HCT116 (cell line): Measurements from ENCODE around the gene SNRPA. TPM values are rescaled to one million over a fixed set of nuclear protein-coding genes. Genes with fewer than 3 reads are reported as not detected.

Experiments
- ATAC-seq: fragments of 200-7000 bp; cut with Tn5 transposase; 2 replicates; pipeline ENCODE4 v1.9.1; 2020; ENCODE audit warnings: mild to moderate bottlenecking, moderate library complexity
- BruUV-seq: library from RNA; stranded (reverse); fragments of 400-500 nt; replicated peaks from 2 replicates; lab custom pipeline; 2021; lab: Mats Ljungman, UMichigan
- CTCF ChIA-PET: fragments of 300-600 bp; sonication (Branson Sonifier 250); formaldehyde crosslinking; loops from one replicate; lab custom pipeline; 2021; ENCODE audit warnings: antibody characterized with exemption; lab: Charles Lee
- POLR2A ChIA-PET: fragments of 300-600, 350-600 bp; sonication (Branson Sonifier 250); formaldehyde crosslinking; loops from one replicate; lab custom pipeline; 2021; ENCODE audit warnings: antibody characterized with exemption; lab: Charles Lee
- RAD21 ChIA-PET, 2 experiments: fragments of 300-600 bp; sonication (Branson Sonifier 250); formaldehyde crosslinking; loops; one replicate each; lab custom pipeline; 2023; ENCODE audit warnings: low total read pairs in 2 of 2; ENCODE audit not compliant: uncharacterized antibody in 2 of 2, unreplicated experiment in 2 of 2, low non-redundant PET in 1 of 2; lab: Charles Lee
- DNase-seq: peaks from one replicate; pipeline ENCODE4 v3.0.0-alpha.2; 2010; ENCODE audit warnings: low read depth, low spot score
- H2AFZ ChIP-seq: fragments of 200-600 bp; shearing (Covaris generic), sonication (generic); 2 replicates; pipeline ENCODE4 v1.6.1; 2017; ENCODE audit warnings: low read depth, mixed run types, mixed read lengths, antibody characterized with exemption, low read length; ENCODE audit not compliant: poor library complexity, severe bottlenecking
- H3K27ac ChIP-seq: 2 replicates; pipeline ENCODE4 v1.5.1; 2012; ENCODE audit warnings: low read depth, low read length
- H3K27me3 ChIP-seq: fragments of 200-600 bp; sonication (generic); 2 replicates; pipeline ENCODE4 v1.6.1; 2016; ENCODE audit warnings: mixed run types, low read length, mixed read lengths; ENCODE audit not compliant: insufficient read depth
- H3K36me3 ChIP-seq, 2 experiments: fragments of 200-500 bp in 1 of 2; fragments of 200-600 bp in 1 of 2; sonication (Bioruptor generic) in 1 of 2; sonication (generic) in 1 of 2; 2 replicates each; pipeline versions ENCODE4 v1.5.1 to v1.6.1; 2014 to 2016; ENCODE audit warnings: low read length in 2 of 2, inconsistent platforms in 1 of 2, mixed read lengths in 1 of 2, mixed run types in 1 of 2; ENCODE audit not compliant: insufficient read depth in 2 of 2, control insufficient read depth in 1 of 2
- H3K4me1 ChIP-seq, 2 experiments: fragments of 200-600 bp in 1 of 2; sonication (generic) in 1 of 2; 2 replicates each; pipeline versions ENCODE4 v1.5.1 to v1.6.1; 2012 to 2017; ENCODE audit warnings: low read length in 2 of 2, inconsistent platforms in 1 of 2, mild to moderate bottlenecking in 1 of 2, mixed read lengths in 1 of 2, mixed run types in 1 of 2, moderate library complexity in 1 of 2; ENCODE audit not compliant: insufficient read depth in 2 of 2, control insufficient read depth in 1 of 2
- H3K4me2 ChIP-seq: fragments of 200-600 bp; sonication (generic); 2 replicates; pipeline ENCODE4 v1.6.1; 2017; ENCODE audit warnings: mixed run types, low read length, mixed read lengths
- H3K4me3 ChIP-seq, 2 experiments: fragments of 200-600 bp in 1 of 2; sonication (generic) in 1 of 2; replicated peaks in 1 of 2; 2 replicates each; pipeline ENCODE4 v1.5.1; 2011 to 2016; ENCODE audit warnings: low read length in 2 of 2, control low read depth in 1 of 2, low read depth in 1 of 2, mild to moderate bottlenecking in 1 of 2, mixed read lengths in 1 of 2, mixed run types in 1 of 2
- H3K79me2 ChIP-seq: fragments of 200-600 bp; sonication (generic); 2 replicates; pipeline ENCODE4 v1.6.1; 2017; ENCODE audit warnings: mild to moderate bottlenecking, mixed run types, low read length, moderate library complexity, mixed read lengths; ENCODE audit not compliant: insufficient read depth
- H3K9ac ChIP-seq: fragments of 200-600 bp; sonication (generic); 2 replicates; pipeline ENCODE4 v1.6.1; 2016; ENCODE audit warnings: low read length, mixed read lengths
- H3K9me2 ChIP-seq: fragments of 200-600 bp; sonication (generic), shearing (Covaris generic); 2 replicates; pipeline ENCODE4 v1.6.1; 2017; ENCODE audit warnings: mixed run types, mild to moderate bottlenecking, moderate library complexity; ENCODE audit not compliant: insufficient read depth
- H3K9me3 ChIP-seq, 2 experiments: fragments of 200-500 bp in 1 of 2; fragments of 200-600 bp in 1 of 2; sonication (Bioruptor generic) in 1 of 2; sonication (generic) in 1 of 2; 2 replicates each; pipeline ENCODE4 v1.6.1; 2014 to 2017; ENCODE audit warnings: low read length in 2 of 2, mixed read lengths in 2 of 2, inconsistent platforms in 1 of 2, low read depth in 1 of 2, mild to moderate bottlenecking in 1 of 2, mixed run types in 1 of 2, moderate library complexity in 1 of 2; ENCODE audit not compliant: control insufficient read depth in 1 of 2, insufficient read depth in 1 of 2
- H4K20me1 ChIP-seq: fragments of 200-600 bp; sonication (generic), shearing (Covaris generic); 2 replicates; pipeline ENCODE4 v1.6.1; 2017; ENCODE audit warnings: mixed run types, mild to moderate bottlenecking, moderate library complexity; ENCODE audit not compliant: insufficient read depth
- CBX3 ChIP-seq: IDR thresholded peaks from 2 replicates; pipeline ENCODE4 v1.6.1; 2012; ENCODE audit warnings: low read depth
- CTCF ChIP-seq, 3 experiments: fragments of 200-600 bp in 1 of 3; sonication (generic) in 1 of 3; IDR thresholded peaks in 2 of 3; conservative IDR thresholded peaks in 1 of 3; 2 replicates each; pipeline ENCODE4 v1.5.1; 2012 to 2017; ENCODE audit warnings: low read depth in 2 of 3, low read length in 2 of 3, antibody characterized with exemption in 1 of 3, borderline replicate concordance in 1 of 3, control low read depth in 1 of 3, mild to moderate bottlenecking in 1 of 3, mixed read lengths in 1 of 3, mixed run types in 1 of 3, moderate library complexity in 1 of 3; ENCODE audit not compliant: insufficient read depth in 1 of 3
- EGR1 ChIP-seq: IDR thresholded peaks from 2 replicates; pipeline ENCODE4 v1.6.1; 2012; ENCODE audit warnings: low read depth
- ELF1 ChIP-seq: IDR thresholded peaks from 2 replicates; pipeline ENCODE4 v1.6.1; 2012; ENCODE audit warnings: low read depth, borderline replicate concordance
- EZH2 ChIP-seq: fragments of 200-600 bp; sonication (generic); IDR thresholded peaks from 2 replicates; pipeline ENCODE4 v1.6.1; 2017; ENCODE audit warnings: antibody characterized with exemption, mixed run types
- EZH2phosphoT487 ChIP-seq: fragments of 200-600 bp; IDR thresholded peaks from 2 replicates; pipeline ENCODE4 v1.6.1; 2018; ENCODE audit warnings: antibody characterized with exemption, borderline replicate concordance
- FOSL1 ChIP-seq: IDR thresholded peaks from 2 replicates; pipeline ENCODE4 v1.6.1; 2012; ENCODE audit warnings: low read depth
- JUND ChIP-seq: IDR thresholded peaks from 2 replicates; pipeline ENCODE4 v1.6.1; 2012
- POLR2A ChIP-seq: IDR thresholded peaks from 2 replicates; pipeline ENCODE4 v1.7.0; 2011; ENCODE audit warnings: borderline replicate concordance; ENCODE audit not compliant: insufficient read depth, insufficient read length; ENCODE audit errors: extremely low read depth
- POLR2AphosphoS5 ChIP-seq: IDR thresholded peaks from 2 replicates; pipeline ENCODE4 v1.6.1; 2011; ENCODE audit warnings: mild to moderate bottlenecking, low read depth, low read length, moderate library complexity
- REST ChIP-seq: IDR thresholded peaks from 2 replicates; pipeline ENCODE4 v1.6.1; 2012; ENCODE audit warnings: low read depth
- SIN3A ChIP-seq: IDR thresholded peaks from 2 replicates; pipeline ENCODE4 v1.6.1; 2012; ENCODE audit warnings: low read depth
- SP1 ChIP-seq: IDR thresholded peaks from 2 replicates; pipeline ENCODE4 v1.6.1; 2012; ENCODE audit warnings: low read depth
- SRF ChIP-seq: IDR thresholded peaks from 2 replicates; pipeline ENCODE4 v1.6.1; 2012; ENCODE audit warnings: low read depth
- TCF7L2 ChIP-seq: IDR thresholded peaks from 2 replicates; pipeline ENCODE4 v1.7.0; 2011; ENCODE audit warnings: borderline replicate concordance, inconsistent platforms; ENCODE audit not compliant: insufficient read depth, insufficient read length; ENCODE audit errors: extremely low read depth
- ZBTB33 ChIP-seq: IDR thresholded peaks from 2 replicates; pipeline ENCODE4 v1.6.1; 2011; ENCODE audit warnings: mild to moderate bottlenecking, low read length, moderate library complexity; ENCODE audit not compliant: insufficient replicate concordance; ENCODE audit errors: extremely low read depth
- ZFX ChIP-seq: fragments of 450-650 bp; IDR thresholded peaks from 2 replicates; pipeline ENCODE4 v1.6.1; 2017
- ZNF274 ChIP-seq: fragments of 200-500 bp; sonication (Bioruptor generic); IDR thresholded peaks from 2 replicates; pipeline ENCODE4 v1.6.1; 2014; ENCODE audit warnings: mild to moderate bottlenecking, low read depth, low read length, inconsistent platforms
- intact Hi-C: fragments of 100-400 bp; cut with micrococcal nuclease; formaldehyde crosslinking; loops from 2 replicates; pipeline ENCODE4 v1.10.0; 2022
- total RNA-seq: library from RNA; stranded (reverse); gene quantifications from one replicate; pipeline ENCODE4 v1.2.1, GENCODE V29; 2021; ENCODE audit not compliant: unreplicated experiment

SNRPA gene
- total RNA-seq, 1 experiment from 2014 or later, result 170 TPM

- H2AFZ ChIP-seq, result no peak overlapping the region
- no peaks in the 10 kb centered on the region for H3K9me3 ChIP-seq
- peaks cover 21 to 22% of the 10 kb centered on the region in 2 experiments; a peak in 3 of 4 replicates for H3K36me3 ChIP-seq
- ChIA-PET POLR2A (interaction anchor here (1.7 kb wide), 1 partner anchor 9 kb away, joined by 4 read pairs; the partner anchor contains the start of gene RAB4B), RAD21 (no interaction called here), CTCF (no interaction called here)
- no peak overlapping the region for H3K9ac ChIP-seq
- no peak for TF ChIP-seq FOSL1
- TF ChIP-seq REST, result no peak
- no peak for TF ChIP-seq TCF7L2
- no peak for TF ChIP-seq POLR2AphosphoS5
- TF ChIP-seq CBX3, result no peak
- no peak for TF ChIP-seq ELF1
- no peak for TF ChIP-seq SP1
- TF ChIP-seq EZH2phosphoT487, result no peak
- TF ChIP-seq ZNF274, result no peak
- no peak for TF ChIP-seq EZH2
- TF ChIP-seq CTCF (IDR thresholded peaks at IDR 0.05 in 2 of 3, conservative IDR thresholded peaks at IDR 0.05 in 1 of 3; ENCODE audit: borderline replicate concordance in 1 of 3, insufficient read depth in 1 of 3, low read depth in 2 of 3, low read length in 2 of 3), result no peak
- TF ChIP-seq SRF, result no peak
- TF ChIP-seq SIN3A, result no peak
- no peak for TF ChIP-seq EGR1
- no peak for TF ChIP-seq ZBTB33
- no peak for TF ChIP-seq JUND
- no peak for TF ChIP-seq POLR2A
- no peak for TF ChIP-seq ZFX
- H3K4me1 ChIP-seq, result no peaks in the 10 kb centered on the region
- no peaks in the 10 kb centered on the region for H3K9me2 ChIP-seq
- no TSS peak for BruUV-seq
- no peaks in the 10 kb centered on the region for H3K27me3 ChIP-seq
- intact Hi-C loops, result no loop called here
- H3K4me2 ChIP-seq, result no peak overlapping the region
- peaks cover 3% of the 10 kb centered on the region; the same call in 1 of the 2 replicates for H3K79me2 ChIP-seq
- DNase-seq (no peak), ATAC-seq (no peak)
- no peak overlapping the region for H3K27ac ChIP-seq
- no peak overlapping the region for H3K4me3 ChIP-seq
- no peaks in the 10 kb centered on the region for H4K20me1 ChIP-seq
Observed at GRCh38 chr19:40768869-40769268, 17.9 kb downstream of the SNRPA start.
